Bronchial epithelial cell (primary cell): ENCODE measurements around the gene PIK3R2. TPM values are rescaled to one million over a fixed set of nuclear protein-coding genes. Genes with fewer than 3 reads are reported as not detected.

Experiments used
- DNase-seq: peaks from one replicate; pipeline ENCODE4 v3.0.0-alpha.2; 2010; ENCODE audit warnings: low read depth
- FAIRE-seq: peaks from 2 replicates; lab custom pipeline; 2011; peaks lifted over from hg19 to GRCh38; lab: Jason Lieb, UNC
- H3K27me3 ChIP-seq: 2 replicates; pipeline ENCODE4 v1.5.1; 2011; ENCODE audit warnings: low read length; ENCODE audit not compliant: control insufficient read depth, insufficient read depth
- H3K36me3 ChIP-seq: 2 replicates; pipeline ENCODE4 v1.5.1; 2011; ENCODE audit warnings: low read length; ENCODE audit not compliant: control insufficient read depth, insufficient read depth
- H3K4me3 ChIP-seq: 2 replicates; pipeline ENCODE4 v1.5.1; 2011; ENCODE audit warnings: mild to moderate bottlenecking, low read depth, low read length, control low read depth
- total RNA-seq: library from RNA; depleted of rRNA; stranded (reverse); fragments of >200 nt; gene quantifications from 2 replicates; pipeline ENCODE4 v1.2.1, GENCODE V29; 2014
- TF ChIP-seq, protein P1 (sequence below): IDR thresholded peaks from 2 replicates; pipeline ENCODE4 v1.5.1; 2011; ENCODE audit warnings: mild to moderate bottlenecking, moderate library complexity, low read length, control low read depth, inconsistent platforms; ENCODE audit not compliant: insufficient read depth, severe bottlenecking

Gene PIK3R2
- total RNA-seq, 1 donor from 2014 or later: 2.6 TPM

DNA sequence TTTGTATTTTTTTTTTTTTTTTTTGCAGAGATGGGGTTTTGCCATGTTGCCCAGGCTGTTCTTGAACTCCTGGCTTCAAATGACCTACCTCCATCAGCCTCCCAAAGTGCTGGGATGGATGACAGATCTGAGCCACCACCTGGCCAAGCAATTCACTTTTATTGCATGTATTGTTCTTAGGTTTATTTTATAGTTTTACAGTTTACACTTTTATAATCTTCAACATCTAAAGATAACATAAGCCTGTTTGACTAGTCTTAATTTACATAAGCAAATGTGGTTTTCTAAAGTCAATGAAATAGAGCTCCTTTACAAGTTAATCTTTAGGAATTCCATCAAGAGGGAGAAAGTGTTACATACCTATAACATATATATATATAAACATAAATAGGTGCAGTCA is 30.6 kb downstream of the PIK3R2 start:
- FAIRE-seq: no peak
- TF ChIP-seq, protein P1, sequence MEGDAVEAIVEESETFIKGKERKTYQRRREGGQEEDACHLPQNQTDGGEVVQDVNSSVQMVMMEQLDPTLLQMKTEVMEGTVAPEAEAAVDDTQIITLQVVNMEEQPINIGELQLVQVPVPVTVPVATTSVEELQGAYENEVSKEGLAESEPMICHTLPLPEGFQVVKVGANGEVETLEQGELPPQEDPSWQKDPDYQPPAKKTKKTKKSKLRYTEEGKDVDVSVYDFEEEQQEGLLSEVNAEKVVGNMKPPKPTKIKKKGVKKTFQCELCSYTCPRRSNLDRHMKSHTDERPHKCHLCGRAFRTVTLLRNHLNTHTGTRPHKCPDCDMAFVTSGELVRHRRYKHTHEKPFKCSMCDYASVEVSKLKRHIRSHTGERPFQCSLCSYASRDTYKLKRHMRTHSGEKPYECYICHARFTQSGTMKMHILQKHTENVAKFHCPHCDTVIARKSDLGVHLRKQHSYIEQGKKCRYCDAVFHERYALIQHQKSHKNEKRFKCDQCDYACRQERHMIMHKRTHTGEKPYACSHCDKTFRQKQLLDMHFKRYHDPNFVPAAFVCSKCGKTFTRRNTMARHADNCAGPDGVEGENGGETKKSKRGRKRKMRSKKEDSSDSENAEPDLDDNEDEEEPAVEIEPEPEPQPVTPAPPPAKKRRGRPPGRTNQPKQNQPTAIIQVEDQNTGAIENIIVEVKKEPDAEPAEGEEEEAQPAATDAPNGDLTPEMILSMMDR: no peak
- Histone ChIP-seq H3K27me3 (no peaks in the 10 kb centered on the region), H3K4me3 (no peak overlapping the region), H3K36me3 (no peaks in the 10 kb centered on the region)
- no peak for DNase-seq

DNA sequence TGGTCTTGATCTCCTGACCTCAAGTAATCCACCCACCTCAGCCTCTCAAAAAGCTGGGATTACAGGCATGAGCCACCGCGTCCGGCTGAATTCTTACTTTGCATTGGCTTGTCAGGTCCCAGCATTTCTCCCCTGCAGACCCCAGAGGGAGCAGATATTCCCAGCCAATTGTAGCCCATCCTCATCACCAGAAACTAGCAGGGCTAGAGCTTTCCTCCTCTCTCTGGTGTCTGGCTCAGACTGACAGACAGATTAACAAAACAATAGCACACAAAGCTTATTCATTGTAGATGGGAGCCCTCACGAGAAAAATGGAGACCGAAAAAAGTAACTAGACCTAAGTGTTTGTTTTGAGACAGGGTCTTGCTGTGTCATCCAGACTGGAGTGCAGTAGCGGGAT is 32.6 kb downstream of the PIK3R2 start:
- DNase-seq: no peak
- no peaks in the 10 kb centered on the region for H3K27me3 ChIP-seq
- no peak for FAIRE-seq
- H3K36me3 ChIP-seq: no peaks in the 10 kb centered on the region
- TF ChIP-seq, protein P1: no peak
- no peak overlapping the region for H3K4me3 ChIP-seq

- TF ChIP-seq, protein P1: no peak
- no peak for DNase-seq
- FAIRE-seq: no peak
- H3K4me3 ChIP-seq: no peak overlapping the region
- no peaks in the 10 kb centered on the region for H3K27me3 ChIP-seq
- peaks cover 2% of the 10 kb centered on the region for H3K36me3 ChIP-seq
These were observed 37.3 kb downstream of the PIK3R2 start for GRCh38 chr19:18190278-18190677.

DNA sequence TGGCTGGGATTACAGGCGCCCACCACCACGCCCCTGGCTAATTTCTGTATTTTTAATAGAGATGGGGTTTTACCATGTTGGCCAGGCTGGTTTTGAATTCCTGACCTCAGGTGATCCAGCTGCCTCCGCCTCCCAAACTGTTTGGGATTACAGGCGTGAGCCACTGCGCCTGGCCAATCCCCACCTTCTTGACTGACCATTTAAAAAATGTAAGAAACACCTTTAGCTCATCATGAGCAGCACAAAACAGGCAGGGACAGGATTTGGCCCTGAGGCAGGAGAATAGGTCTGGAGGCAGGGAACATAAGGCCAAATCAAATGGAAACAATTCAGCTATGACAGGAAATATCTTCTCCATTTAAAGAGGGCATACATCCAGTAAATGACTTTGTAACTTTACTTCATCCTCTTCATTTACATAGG is 38.7 kb downstream of the PIK3R2 start:
- H3K4me3 ChIP-seq: peak overlapping the region; percentile 48
- DNase-seq (peak; percentile 92), FAIRE-seq (no peak)
- no peaks in the 10 kb centered on the region for H3K27me3 ChIP-seq
- TF ChIP-seq, protein P1: peak; percentile 12
- peaks cover 5% of the 10 kb centered on the region for H3K36me3 ChIP-seq

GRCh38 chr19:18192673-18193387 is 39.9 kb downstream of the PIK3R2 start, which contains the start of gene MPV17L2:
MPV17L2 (plus strand) TSS chr19:18193218; CDS start chr19:18193282, 64 bp downstream.
- DNase-seq (peak; percentile 99), FAIRE-seq (peak; percentile 89)
- TF ChIP-seq, protein P1: no peak
- Histone ChIP-seq H3K36me3 (peaks cover 5% of the 10 kb centered on the region), H3K27me3 (no peaks in the 10 kb centered on the region), H3K4me3 (peak within 1 kb of the TSS; percentile 71)
